ENCODE measurements around the gene ALG9. TPM values are rescaled to one million over a fixed set of nuclear protein-coding genes. Genes with fewer than 3 reads are reported as not detected.

Gene ALG9
- total and polyA plus RNA-seq, 2 of the 4 experiments (the other 2 are of a cell fraction), result 20.7 to 35.7 TPM

GRCh38 chr11:111797145-111797581 lies 74.2 kb downstream of the ALG9 start:
- Histone ChIP-seq H3K9me3 (ENCODE audit: control insufficient read depth, insufficient read depth, low read length) (peaks cover 5% of the 10 kb centered on the region; the same call in 1 of the 2 replicates), H2BK120ac (ENCODE audit: low read depth, low read length) (no peak overlapping the region), H2AFZ (replicated peaks; ENCODE audit: low read length, poor library complexity) (no peak overlapping the region), H3K4me3 (ENCODE audit: insufficient read depth, low read depth, low read length) (no peak overlapping the region), H3K18ac (ENCODE audit: low read depth, low read length) (no peak overlapping the region), H4K91ac (ENCODE audit: insufficient read depth, low read depth, low read length) (no peak overlapping the region), H4K5ac (ENCODE audit: low read depth, low read length) (no peak overlapping the region), H3K36me3 (ENCODE audit: control insufficient read depth, insufficient read depth, low read length) (peaks cover 6% of the 10 kb centered on the region), H3K14ac (replicated peaks; ENCODE audit: low read depth, low read length) (no peak overlapping the region), H2AK5ac (ENCODE audit: low read depth, low read length) (no peak overlapping the region), H3K79me1 (ENCODE audit: low read depth in 1 of 2, low read length in 2 of 2) (peaks cover 3 to 6% of the 10 kb centered on the region in 2 experiments), H2AK9ac (replicated peaks; ENCODE audit: low read depth, low read length, poor library complexity) (no peak overlapping the region), H3K27me3 (ENCODE audit: control insufficient read depth, insufficient read depth, low read length) (no peaks in the 10 kb centered on the region), H3K9ac (ENCODE audit: low read depth, low read length) (no peak overlapping the region), H4K8ac (ENCODE audit: low read depth in 2 of 2, low read length in 2 of 2) (no peak overlapping the region), H2BK20ac (ENCODE audit: low read depth, low read length) (no peak overlapping the region), H2BK5ac (ENCODE audit: low read depth, low read length, poor library complexity, severe bottlenecking) (no peak overlapping the region), H3K23ac (ENCODE audit: low read depth, low read length) (no peak overlapping the region), H3K4me2 (ENCODE audit: low read depth, low read length) (no peak overlapping the region), H3K27ac (ENCODE audit: insufficient read depth, low read length) (no peak overlapping the region), H3K56ac (ENCODE audit: extremely low read depth, insufficient read depth, low read length) (no peak overlapping the region), H4K20me1 (ENCODE audit: insufficient read depth, low read length) (no peaks in the 10 kb centered on the region), H3K4me1 (ENCODE audit: control insufficient read depth, insufficient read depth, low read length) (peaks cover 7% of the 10 kb centered on the region; the same call in 1 of the 2 replicates), H2BK15ac (ENCODE audit: low read depth, low read length) (no peak overlapping the region), H3K4ac (ENCODE audit: low read depth, low read length) (no peak overlapping the region), H3K9me1 (ENCODE audit: insufficient read depth, low read length) (peaks cover 13% of the 10 kb centered on the region)
- no CpG with 5 or more reads among the region's 2 CpGs for WGBS, 2 experiments (ENCODE audit: extremely low coverage in 2 of 2, insufficient read length in 1 of 2)
- POLR2A ChIA-PET (ENCODE audit: unreplicated experiment), result no interaction called here
- TF ChIP-seq, protein P1, sequence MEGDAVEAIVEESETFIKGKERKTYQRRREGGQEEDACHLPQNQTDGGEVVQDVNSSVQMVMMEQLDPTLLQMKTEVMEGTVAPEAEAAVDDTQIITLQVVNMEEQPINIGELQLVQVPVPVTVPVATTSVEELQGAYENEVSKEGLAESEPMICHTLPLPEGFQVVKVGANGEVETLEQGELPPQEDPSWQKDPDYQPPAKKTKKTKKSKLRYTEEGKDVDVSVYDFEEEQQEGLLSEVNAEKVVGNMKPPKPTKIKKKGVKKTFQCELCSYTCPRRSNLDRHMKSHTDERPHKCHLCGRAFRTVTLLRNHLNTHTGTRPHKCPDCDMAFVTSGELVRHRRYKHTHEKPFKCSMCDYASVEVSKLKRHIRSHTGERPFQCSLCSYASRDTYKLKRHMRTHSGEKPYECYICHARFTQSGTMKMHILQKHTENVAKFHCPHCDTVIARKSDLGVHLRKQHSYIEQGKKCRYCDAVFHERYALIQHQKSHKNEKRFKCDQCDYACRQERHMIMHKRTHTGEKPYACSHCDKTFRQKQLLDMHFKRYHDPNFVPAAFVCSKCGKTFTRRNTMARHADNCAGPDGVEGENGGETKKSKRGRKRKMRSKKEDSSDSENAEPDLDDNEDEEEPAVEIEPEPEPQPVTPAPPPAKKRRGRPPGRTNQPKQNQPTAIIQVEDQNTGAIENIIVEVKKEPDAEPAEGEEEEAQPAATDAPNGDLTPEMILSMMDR (conservative IDR thresholded peaks at IDR 0.05; ENCODE audit: low read depth, low read length), result no peak
- TF ChIP-seq MAFK (IDR thresholded peaks at IDR 0.05; ENCODE audit: low read depth, low read length) (no peak), CEBPB (IDR thresholded peaks at IDR 0.05; ENCODE audit: low read depth, low read length) (no peak), MXI1 (IDR thresholded peaks at IDR 0.05; ENCODE audit: borderline replicate concordance, low read depth, low read length) (no peak)
- DNase-seq (peak; percentile 53), ATAC-seq (ENCODE audit: low read depth) (no peak)
- BruUV-seq (replicated peaks), result no TSS peak
- CTCF ChIA-PET, result interaction anchor here (0.9 kb wide), 1 partner anchor 194 kb away, joined by 3 read pairs; no protein-coding TSS in a partner anchor
- dilution Hi-C loops (cut with HindIII; ENCODE audit: low sequenced_read_pairs, unreplicated experiment), result no loop called here
- intact Hi-C loops (cut with micrococcal nuclease), result no loop called here
- in situ Hi-C loops (cut with MboI; ENCODE audit: low sequenced_read_pairs), result no loop called here
